Keratinocyte (primary cell): ENCODE measurements around the gene EGLN1. TPM values are rescaled to one million over a fixed set of nuclear protein-coding genes. Genes with fewer than 3 reads are reported as not detected.

Experiments
- DNase-seq: peaks from one replicate; pipeline ENCODE4 v3.0.0-alpha.2; 2011; ENCODE audit warnings: low read depth, missing footprints, low spot score
- FAIRE-seq: peaks from 2 replicates; lab custom pipeline; 2011; peaks lifted over from hg19 to GRCh38; lab: Jason Lieb, UNC
- H2AFZ ChIP-seq: 2 replicates; pipeline ENCODE4 v1.6.0; 2012; ENCODE audit warnings: low read length, control low read depth, inconsistent platforms; ENCODE audit not compliant: control insufficient read depth
- H3K27ac ChIP-seq: 2 replicates; pipeline ENCODE4 v1.5.1; 2011; ENCODE audit warnings: low read length; ENCODE audit not compliant: control insufficient read depth, insufficient read depth
- H3K27me3 ChIP-seq: 3 replicates; pipeline ENCODE4 v1.6.0; 2011; ENCODE audit warnings: low read length; ENCODE audit not compliant: control insufficient read depth, insufficient read depth; ENCODE audit errors: extremely low read depth
- H3K36me3 ChIP-seq, 2 experiments: 2 replicates in 1 of 2; 3 replicates in 1 of 2; pipeline ENCODE4 v1.5.1; 2011; ENCODE audit warnings: low read length in 2 of 2, mild to moderate bottlenecking in 1 of 2; ENCODE audit not compliant: control insufficient read depth in 2 of 2, insufficient read depth in 2 of 2; ENCODE audit errors: extremely low read depth in 1 of 2
- H3K4me1 ChIP-seq: 3 replicates; pipeline ENCODE4 v1.5.1; 2011; ENCODE audit warnings: low read length; ENCODE audit not compliant: control insufficient read depth, insufficient read depth; ENCODE audit errors: extremely low read depth
- H3K4me2 ChIP-seq: 3 replicates; pipeline ENCODE4 v1.6.0; 2011; ENCODE audit warnings: low read depth, low read length; ENCODE audit not compliant: control insufficient read depth, insufficient read depth; ENCODE audit errors: extremely low read depth
- H3K4me3 ChIP-seq, 3 experiments: fragments of 200-600 bp in 1 of 3; sonication (generic) in 1 of 3; 2 replicates in 2 of 3; 3 replicates in 1 of 3; pipeline ENCODE4 v1.5.1; 2011 to 2016; ENCODE audit warnings: low read length in 3 of 3, mild to moderate bottlenecking in 3 of 3, control low read depth in 2 of 3, inconsistent platforms in 1 of 3, low read depth in 1 of 3, mixed read lengths in 1 of 3, mixed run types in 1 of 3, moderate library complexity in 1 of 3; ENCODE audit not compliant: control insufficient read depth in 2 of 3, insufficient read depth in 2 of 3; ENCODE audit errors: extremely low read depth in 1 of 3
- H3K79me2 ChIP-seq: 2 replicates; pipeline ENCODE4 v1.6.0; 2012; ENCODE audit warnings: low read length; ENCODE audit not compliant: control insufficient read depth, insufficient read depth
- H3K9ac ChIP-seq: 3 replicates; pipeline ENCODE4 v1.6.0; 2011; ENCODE audit warnings: low read length; ENCODE audit not compliant: control insufficient read depth, insufficient read depth; ENCODE audit errors: extremely low read depth
- H3K9me1 ChIP-seq: 3 replicates; pipeline ENCODE4 v1.6.0; 2011; ENCODE audit warnings: low read length; ENCODE audit not compliant: control insufficient read depth, insufficient read depth; ENCODE audit errors: extremely low read depth
- H3K9me3 ChIP-seq: 2 replicates; pipeline ENCODE4 v1.5.1; 2012; ENCODE audit warnings: low read depth, low read length; ENCODE audit not compliant: control insufficient read depth
- H4K20me1 ChIP-seq: 3 replicates; pipeline ENCODE4 v1.6.0; 2011; ENCODE audit warnings: low read length; ENCODE audit not compliant: control insufficient read depth, insufficient read depth; ENCODE audit errors: extremely low read depth
- EZH2 ChIP-seq: IDR thresholded peaks from one replicate; pipeline ENCODE4 v1.6.1; 2012; ENCODE audit warnings: inconsistent platforms, mild to moderate bottlenecking, low read length, moderate library complexity
- dilution Hi-C: fragments of 300-500 bp; cut with MboI; formaldehyde crosslinking; loops from one replicate; pipeline ENCODE4 v1.7.0; 2020; ENCODE audit warnings: low sequenced_read_pairs; ENCODE audit not compliant: extremely low pct_ligation_motif_present
- polyA plus RNA-seq, 5 experiments: library from polyadenylated mRNA; depleted of rRNA in 3 of 5; stranded (reverse) in 3 of 5; stranded (forward) in 1 of 5; unstranded in 1 of 5; fragments of >200 nt; gene quantifications; 1 replicate in 1 of 5; 2 replicates in 3 of 5; 3 replicates in 1 of 5; pipeline versions ENCODE4 v1.2.1 to v1.2.3, GENCODE V29; 2011 to 2012; ENCODE audit warnings: missing spikeins in 2 of 5, low read depth in 1 of 5, low replicate concordance in 1 of 5
- TF ChIP-seq, protein P1 (sequence below), 3 experiments: IDR thresholded peaks in 1 of 3; conservative IDR thresholded peaks in 1 of 3; optimal IDR thresholded peaks in 1 of 3; 2 replicates in 2 of 3; 3 replicates in 1 of 3; pipeline versions ENCODE3 to v1.5.1; 2011; ENCODE audit warnings: low read length in 3 of 3, mild to moderate bottlenecking in 3 of 3, moderate library complexity in 2 of 3, control low read depth in 1 of 3, inconsistent platforms in 1 of 3; ENCODE audit not compliant: insufficient read depth in 2 of 3; ENCODE audit errors: extremely low read depth in 1 of 3

The EGLN1 gene
- polyA plus RNA-seq, 1 donor (not counting 4 experiments of a cell fraction or from before 2014, with no cell fraction given): 34.1 TPM

DNA sequence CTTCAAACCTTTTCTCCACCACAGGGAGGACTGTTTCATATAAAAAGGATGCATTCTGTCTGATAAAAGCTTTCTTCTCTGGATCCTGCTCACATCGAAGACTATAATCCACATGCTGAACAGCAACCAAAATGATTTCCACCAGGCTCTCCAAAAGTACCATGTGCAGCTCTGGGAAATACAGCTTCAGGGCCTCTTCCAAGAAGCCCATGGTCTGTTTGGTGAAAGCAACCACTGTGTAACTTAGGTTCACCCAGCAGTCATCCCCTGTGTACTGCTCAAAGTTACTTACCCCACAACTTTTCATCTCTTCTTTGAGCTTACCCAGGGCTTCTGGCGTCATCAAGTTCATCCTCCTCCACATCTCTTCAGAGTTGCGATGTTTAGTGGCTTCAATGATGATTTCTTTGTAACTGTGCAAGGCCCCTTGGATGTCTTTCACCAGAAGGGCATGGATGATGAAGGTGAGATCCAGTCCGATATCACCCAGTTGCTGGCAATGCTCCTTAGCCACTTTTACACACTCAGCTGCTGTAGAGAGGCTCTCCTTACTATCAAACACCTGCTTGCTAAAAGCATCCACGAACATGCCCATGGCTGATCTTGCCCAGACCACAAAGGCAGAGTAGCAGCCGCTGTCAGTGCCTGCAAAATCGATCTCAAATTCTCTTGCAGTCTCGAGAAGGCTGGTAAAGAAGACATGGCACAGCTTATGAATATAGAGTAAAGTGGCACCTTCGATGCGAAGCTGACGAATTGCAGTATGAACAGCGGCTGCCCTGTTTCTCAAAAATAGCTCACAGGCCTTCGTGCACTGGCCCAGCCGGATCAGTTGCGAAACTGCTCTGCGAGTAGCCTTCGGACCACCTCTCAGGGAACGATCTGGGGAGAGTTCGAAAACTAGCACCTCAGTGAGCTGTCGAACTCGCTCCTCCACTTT lies 86.2 kb downstream of the EGLN1 start:
- Histone ChIP-seq H3K9ac (peak overlapping the region; percentile 99), H3K27me3 (no peaks in the 10 kb centered on the region), H3K4me1 (peaks cover 48% of the 10 kb centered on the region), H3K36me3 (peaks cover 1 to 3% of the 10 kb centered on the region in 2 experiments), H3K4me3 (peak overlapping the region; percentile 69 to 98 (median 90)), H3K9me3 (no peaks in the 10 kb centered on the region), H3K27ac (peak overlapping the region; percentile 100), H4K20me1 (peaks cover 18% of the 10 kb centered on the region), H3K9me1 (no peaks in the 10 kb centered on the region), H3K79me2 (peaks cover 78% of the 10 kb centered on the region), H3K4me2 (peak overlapping the region; percentile 89), H2AFZ (no peak overlapping the region)
- FAIRE-seq (no peak), DNase-seq (no peak)
- no peak for TF ChIP-seq EZH2
- TF ChIP-seq, protein P1, sequence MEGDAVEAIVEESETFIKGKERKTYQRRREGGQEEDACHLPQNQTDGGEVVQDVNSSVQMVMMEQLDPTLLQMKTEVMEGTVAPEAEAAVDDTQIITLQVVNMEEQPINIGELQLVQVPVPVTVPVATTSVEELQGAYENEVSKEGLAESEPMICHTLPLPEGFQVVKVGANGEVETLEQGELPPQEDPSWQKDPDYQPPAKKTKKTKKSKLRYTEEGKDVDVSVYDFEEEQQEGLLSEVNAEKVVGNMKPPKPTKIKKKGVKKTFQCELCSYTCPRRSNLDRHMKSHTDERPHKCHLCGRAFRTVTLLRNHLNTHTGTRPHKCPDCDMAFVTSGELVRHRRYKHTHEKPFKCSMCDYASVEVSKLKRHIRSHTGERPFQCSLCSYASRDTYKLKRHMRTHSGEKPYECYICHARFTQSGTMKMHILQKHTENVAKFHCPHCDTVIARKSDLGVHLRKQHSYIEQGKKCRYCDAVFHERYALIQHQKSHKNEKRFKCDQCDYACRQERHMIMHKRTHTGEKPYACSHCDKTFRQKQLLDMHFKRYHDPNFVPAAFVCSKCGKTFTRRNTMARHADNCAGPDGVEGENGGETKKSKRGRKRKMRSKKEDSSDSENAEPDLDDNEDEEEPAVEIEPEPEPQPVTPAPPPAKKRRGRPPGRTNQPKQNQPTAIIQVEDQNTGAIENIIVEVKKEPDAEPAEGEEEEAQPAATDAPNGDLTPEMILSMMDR (optimal IDR thresholded peaks at IDR 0.05 in 1 of 3, IDR thresholded peaks at IDR 0.05 in 1 of 3, conservative IDR thresholded peaks at IDR 0.05 in 1 of 3; ENCODE audit: extremely low read depth in 1 of 3, insufficient read depth in 2 of 3, low read length in 3 of 3): no peak
- dilution Hi-C loops: no loop called here

DNA sequence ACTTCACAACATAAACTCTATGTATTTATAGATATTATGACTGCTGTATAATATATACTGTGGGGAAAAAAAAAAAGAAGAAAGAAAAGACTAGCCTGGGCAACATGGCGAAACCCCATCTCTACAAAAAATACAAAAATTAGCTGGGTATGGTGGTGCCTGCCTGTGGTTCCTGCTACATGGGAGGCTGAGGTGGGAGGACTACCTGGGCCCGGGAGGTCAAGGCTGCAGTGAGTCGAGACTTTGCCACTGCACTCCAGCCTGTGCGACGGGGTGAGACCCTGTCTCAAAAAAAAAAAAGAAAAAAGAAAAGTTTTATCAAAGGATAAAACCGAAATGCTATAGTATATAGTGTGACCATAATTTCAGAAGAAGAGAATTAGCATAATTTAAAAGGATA lies 87.1 kb downstream of the EGLN1 start:
- FAIRE-seq (no peak), DNase-seq (no peak)
- Histone ChIP-seq H3K36me3 (peaks cover 1 to 3% of the 10 kb centered on the region in 2 experiments), H2AFZ (no peak overlapping the region), H3K27ac (no peak overlapping the region), H3K27me3 (no peaks in the 10 kb centered on the region), H3K4me2 (peak overlapping the region; percentile 89), H3K9ac (no peak overlapping the region), H3K79me2 (peaks cover 78% of the 10 kb centered on the region), H3K9me3 (no peaks in the 10 kb centered on the region), H3K4me1 (peaks cover 42% of the 10 kb centered on the region), H4K20me1 (peaks cover 18% of the 10 kb centered on the region), H3K4me3 (peak overlapping the region; percentile 18 to 90 (median 65)), H3K9me1 (no peaks in the 10 kb centered on the region)
- TF ChIP-seq, protein P1 (optimal IDR thresholded peaks at IDR 0.05 in 1 of 3, IDR thresholded peaks at IDR 0.05 in 1 of 3, conservative IDR thresholded peaks at IDR 0.05 in 1 of 3; ENCODE audit: extremely low read depth in 1 of 3, insufficient read depth in 2 of 3, low read length in 3 of 3): no peak
- TF ChIP-seq EZH2: no peak
- dilution Hi-C loops: no loop called here
